ENCODE measurements around the gene CDC26. TPM values are rescaled to one million over a fixed set of nuclear protein-coding genes. Genes with fewer than 3 reads are reported as not detected.

Gene CDC26
- polyA plus RNA-seq, 1 donor from 2014 or later = 88.0 TPM

DNA sequence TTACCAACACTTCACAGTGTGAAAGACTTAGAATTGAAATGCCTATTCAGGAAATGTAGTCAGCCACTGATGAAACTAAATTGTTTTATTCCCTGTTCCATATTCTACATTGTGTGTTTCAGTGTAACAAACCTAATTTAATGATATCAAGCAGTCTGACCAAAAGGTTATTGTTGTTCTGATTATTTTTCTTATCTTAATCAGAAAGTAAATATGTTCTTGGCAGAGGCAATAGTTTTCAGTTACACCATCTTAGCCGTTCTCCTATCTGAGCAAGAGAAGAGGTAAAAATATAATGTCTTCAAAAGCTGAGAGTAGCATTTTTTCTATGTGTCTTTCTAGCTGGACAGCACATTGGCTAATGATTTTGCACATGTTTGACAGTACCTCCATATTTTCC lies 17.1 kb downstream of the CDC26 start:
- no peaks in the 10 kb centered on the region for H3K9me3 ChIP-seq (ENCODE audit: low read length)
- no peaks in the 10 kb centered on the region for H4K20me1 ChIP-seq (ENCODE audit: insufficient read depth)
- H3K4me3 ChIP-seq (ENCODE audit: low read length) = no peak overlapping the region
- no peak overlapping the region for H3K9ac ChIP-seq (ENCODE audit: low read length)
- H3K4me2 ChIP-seq (ENCODE audit: low read length) = no peak overlapping the region
- no peak overlapping the region for H3K27ac ChIP-seq (ENCODE audit: low read length)
- no peaks in the 10 kb centered on the region for H3K27me3 ChIP-seq (ENCODE audit: insufficient read depth, low read depth, low read length)
- H3K9me2 ChIP-seq (ENCODE audit: insufficient read depth, low read length) = no peaks in the 10 kb centered on the region
- no peak overlapping the region for H2AFZ ChIP-seq (ENCODE audit: low read depth, low read length)
- no peaks in the 10 kb centered on the region for H3K79me2 ChIP-seq (replicated peaks; ENCODE audit: insufficient read depth, low read length)
- H3K36me3 ChIP-seq (ENCODE audit: insufficient read depth, low read length) = peaks cover 8% of the 10 kb centered on the region
- H3F3A ChIP-seq (ENCODE audit: insufficient read depth, low read length, poor library complexity, severe bottlenecking) = no peaks in the 10 kb centered on the region
- TF ChIP-seq MXI1 (conservative IDR thresholded peaks at IDR 0.05; ENCODE audit: poor library complexity, severe bottlenecking) (no peak), EZH2 (IDR thresholded peaks at IDR 0.05; ENCODE audit: borderline replicate concordance, insufficient read depth, low read length, poor library complexity, severe bottlenecking) (no peak), SMC3 (conservative IDR thresholded peaks at IDR 0.05; ENCODE audit: poor library complexity) (no peak)
- TF ChIP-seq, protein P1, sequence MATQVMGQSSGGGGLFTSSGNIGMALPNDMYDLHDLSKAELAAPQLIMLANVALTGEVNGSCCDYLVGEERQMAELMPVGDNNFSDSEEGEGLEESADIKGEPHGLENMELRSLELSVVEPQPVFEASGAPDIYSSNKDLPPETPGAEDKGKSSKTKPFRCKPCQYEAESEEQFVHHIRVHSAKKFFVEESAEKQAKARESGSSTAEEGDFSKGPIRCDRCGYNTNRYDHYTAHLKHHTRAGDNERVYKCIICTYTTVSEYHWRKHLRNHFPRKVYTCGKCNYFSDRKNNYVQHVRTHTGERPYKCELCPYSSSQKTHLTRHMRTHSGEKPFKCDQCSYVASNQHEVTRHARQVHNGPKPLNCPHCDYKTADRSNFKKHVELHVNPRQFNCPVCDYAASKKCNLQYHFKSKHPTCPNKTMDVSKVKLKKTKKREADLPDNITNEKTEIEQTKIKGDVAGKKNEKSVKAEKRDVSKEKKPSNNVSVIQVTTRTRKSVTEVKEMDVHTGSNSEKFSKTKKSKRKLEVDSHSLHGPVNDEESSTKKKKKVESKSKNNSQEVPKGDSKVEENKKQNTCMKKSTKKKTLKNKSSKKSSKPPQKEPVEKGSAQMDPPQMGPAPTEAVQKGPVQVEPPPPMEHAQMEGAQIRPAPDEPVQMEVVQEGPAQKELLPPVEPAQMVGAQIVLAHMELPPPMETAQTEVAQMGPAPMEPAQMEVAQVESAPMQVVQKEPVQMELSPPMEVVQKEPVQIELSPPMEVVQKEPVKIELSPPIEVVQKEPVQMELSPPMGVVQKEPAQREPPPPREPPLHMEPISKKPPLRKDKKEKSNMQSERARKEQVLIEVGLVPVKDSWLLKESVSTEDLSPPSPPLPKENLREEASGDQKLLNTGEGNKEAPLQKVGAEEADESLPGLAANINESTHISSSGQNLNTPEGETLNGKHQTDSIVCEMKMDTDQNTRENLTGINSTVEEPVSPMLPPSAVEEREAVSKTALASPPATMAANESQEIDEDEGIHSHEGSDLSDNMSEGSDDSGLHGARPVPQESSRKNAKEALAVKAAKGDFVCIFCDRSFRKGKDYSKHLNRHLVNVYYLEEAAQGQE (IDR thresholded peaks at IDR 0.05; ENCODE audit: borderline replicate concordance) = no peak

DNA sequence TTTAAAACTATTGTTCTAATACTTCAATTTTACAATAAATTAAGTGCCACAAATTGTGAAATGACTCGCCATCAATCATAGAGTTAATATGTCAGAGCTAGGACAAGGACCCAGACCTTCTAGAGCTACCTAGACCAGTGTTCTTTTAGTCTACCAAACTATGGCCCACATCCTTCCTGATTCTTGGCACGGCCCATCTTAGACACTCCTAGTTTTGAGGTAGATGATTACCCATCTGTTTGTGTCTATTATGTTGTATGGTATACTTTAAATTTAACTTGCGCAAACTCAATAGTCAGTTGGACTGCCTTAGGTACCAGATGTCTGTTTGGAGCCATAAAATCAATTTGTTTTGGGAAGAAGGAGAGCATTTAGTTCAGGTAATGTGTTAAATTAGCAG lies 17.5 kb downstream of the CDC26 start:
- Histone ChIP-seq H3K4me3 (ENCODE audit: low read length) (no peak overlapping the region), H3F3A (ENCODE audit: insufficient read depth, low read length, poor library complexity, severe bottlenecking) (no peaks in the 10 kb centered on the region), H3K27me3 (ENCODE audit: insufficient read depth, low read depth, low read length) (no peaks in the 10 kb centered on the region), H3K9ac (ENCODE audit: low read length) (no peak overlapping the region), H3K9me3 (ENCODE audit: low read length) (no peaks in the 10 kb centered on the region), H4K20me1 (ENCODE audit: insufficient read depth) (no peaks in the 10 kb centered on the region), H3K4me2 (ENCODE audit: low read length) (no peak overlapping the region), H2AFZ (ENCODE audit: low read depth, low read length) (no peak overlapping the region), H3K27ac (ENCODE audit: low read length) (no peak overlapping the region), H3K9me2 (ENCODE audit: insufficient read depth, low read length) (no peaks in the 10 kb centered on the region), H3K79me2 (replicated peaks; ENCODE audit: insufficient read depth, low read length) (no peaks in the 10 kb centered on the region), H3K36me3 (ENCODE audit: insufficient read depth, low read length) (peaks cover 8% of the 10 kb centered on the region)
- no peak for TF ChIP-seq EP300 (conservative IDR thresholded peaks at IDR 0.05; ENCODE audit: poor library complexity, severe bottlenecking)

DNA sequence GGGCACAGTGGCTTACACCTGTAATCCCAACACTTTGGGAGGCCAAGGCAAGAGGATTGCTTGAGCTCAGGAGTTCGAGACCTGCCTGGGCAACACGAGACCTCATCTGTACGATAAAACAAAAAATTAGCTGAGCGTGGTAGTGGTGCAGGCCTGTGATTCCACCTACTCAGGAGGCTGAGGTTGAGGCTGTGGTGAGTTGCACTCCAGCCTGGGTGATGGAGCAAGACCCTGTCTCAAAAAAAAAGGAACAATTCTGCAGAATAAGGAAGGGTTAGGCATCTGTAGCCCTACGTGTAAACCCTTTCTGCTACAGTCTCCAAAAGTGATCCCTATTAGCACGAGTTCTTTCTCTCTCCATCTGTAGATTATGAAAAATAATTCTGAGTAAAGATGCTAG lies 19.9 kb downstream of the CDC26 start:
- H3K27me3 ChIP-seq (ENCODE audit: insufficient read depth, low read depth, low read length) = no peaks in the 10 kb centered on the region
- TF ChIP-seq, protein P2, sequence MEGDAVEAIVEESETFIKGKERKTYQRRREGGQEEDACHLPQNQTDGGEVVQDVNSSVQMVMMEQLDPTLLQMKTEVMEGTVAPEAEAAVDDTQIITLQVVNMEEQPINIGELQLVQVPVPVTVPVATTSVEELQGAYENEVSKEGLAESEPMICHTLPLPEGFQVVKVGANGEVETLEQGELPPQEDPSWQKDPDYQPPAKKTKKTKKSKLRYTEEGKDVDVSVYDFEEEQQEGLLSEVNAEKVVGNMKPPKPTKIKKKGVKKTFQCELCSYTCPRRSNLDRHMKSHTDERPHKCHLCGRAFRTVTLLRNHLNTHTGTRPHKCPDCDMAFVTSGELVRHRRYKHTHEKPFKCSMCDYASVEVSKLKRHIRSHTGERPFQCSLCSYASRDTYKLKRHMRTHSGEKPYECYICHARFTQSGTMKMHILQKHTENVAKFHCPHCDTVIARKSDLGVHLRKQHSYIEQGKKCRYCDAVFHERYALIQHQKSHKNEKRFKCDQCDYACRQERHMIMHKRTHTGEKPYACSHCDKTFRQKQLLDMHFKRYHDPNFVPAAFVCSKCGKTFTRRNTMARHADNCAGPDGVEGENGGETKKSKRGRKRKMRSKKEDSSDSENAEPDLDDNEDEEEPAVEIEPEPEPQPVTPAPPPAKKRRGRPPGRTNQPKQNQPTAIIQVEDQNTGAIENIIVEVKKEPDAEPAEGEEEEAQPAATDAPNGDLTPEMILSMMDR (IDR thresholded peaks at IDR 0.05; ENCODE audit: poor library complexity, severe bottlenecking) = no peak
- TF ChIP-seq EP300 (conservative IDR thresholded peaks at IDR 0.05; ENCODE audit: poor library complexity, severe bottlenecking) (no peak), EZH2 (IDR thresholded peaks at IDR 0.05; ENCODE audit: borderline replicate concordance, insufficient read depth, low read length, poor library complexity, severe bottlenecking) (no peak)
- TF ChIP-seq, protein P1 (IDR thresholded peaks at IDR 0.05; ENCODE audit: borderline replicate concordance) = no peak
- H3K9me3 ChIP-seq (ENCODE audit: low read length) = no peaks in the 10 kb centered on the region
- H3K9ac ChIP-seq (ENCODE audit: low read length) = no peak overlapping the region
- no peaks in the 10 kb centered on the region for H3K9me2 ChIP-seq (ENCODE audit: insufficient read depth, low read length)
- peaks cover 8% of the 10 kb centered on the region for H3K36me3 ChIP-seq (ENCODE audit: insufficient read depth, low read length)
- no peaks in the 10 kb centered on the region for H4K20me1 ChIP-seq (ENCODE audit: insufficient read depth)
- H3K27ac ChIP-seq (ENCODE audit: low read length) = no peak overlapping the region
- H3K4me3 ChIP-seq (ENCODE audit: low read length) = no peak overlapping the region
- H3K4me2 ChIP-seq (ENCODE audit: low read length) = no peak overlapping the region
- no peak overlapping the region for H2AFZ ChIP-seq (ENCODE audit: low read depth, low read length)
- no peaks in the 10 kb centered on the region for H3K79me2 ChIP-seq (replicated peaks; ENCODE audit: insufficient read depth, low read length)
- H3F3A ChIP-seq (ENCODE audit: insufficient read depth, low read length, poor library complexity, severe bottlenecking) = no peaks in the 10 kb centered on the region

Measured in neural cell (in vitro differentiated cells).